G401.6 (cell line): ENCODE data around the gene VWF.

Experiments used
- FAIRE-seq: peaks from 2 replicates; lab custom pipeline; 2012; peaks lifted over from hg19 to GRCh38; lab: Jason Lieb, UNC

Gene VWF

DNA sequence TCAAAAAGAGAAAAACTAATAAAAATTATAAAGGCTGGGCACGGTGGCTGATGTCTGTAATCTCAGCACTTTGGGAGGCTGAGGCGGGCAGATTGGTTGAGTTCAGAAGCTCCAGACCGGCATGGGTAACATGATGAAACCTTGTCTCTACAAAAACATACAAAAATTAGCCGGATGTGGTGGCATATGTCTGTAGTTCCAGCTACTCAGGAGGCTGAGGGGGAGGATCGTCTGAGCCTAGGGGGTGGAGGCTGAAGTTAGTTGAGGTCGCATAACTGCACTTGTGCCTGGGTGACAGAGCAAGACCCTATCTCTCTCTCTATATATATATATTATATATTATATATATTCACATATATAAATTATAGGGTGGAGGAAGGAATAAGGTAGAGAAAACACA is 146.9 kb downstream of the VWF start:
- FAIRE-seq, result no peak

DNA sequence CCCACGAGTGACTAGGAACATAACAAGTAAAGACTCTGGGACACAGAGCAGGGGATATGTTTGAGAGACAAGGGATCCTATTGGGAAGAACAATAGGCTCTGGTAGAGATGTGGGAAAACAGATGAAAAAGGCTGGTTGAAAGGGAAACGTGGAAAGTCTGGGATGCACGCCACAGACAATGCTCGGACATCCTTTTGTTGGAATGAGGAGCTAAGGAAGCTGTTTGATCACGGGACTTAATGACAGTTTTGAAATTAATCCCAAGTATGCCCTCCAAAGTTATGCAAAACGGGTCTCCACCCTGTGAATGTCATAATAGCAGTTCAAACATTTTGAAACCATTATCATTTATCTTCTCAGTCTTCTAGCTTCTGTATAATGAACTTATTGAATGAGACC is 147.8 kb downstream of the VWF start:
- no peak for FAIRE-seq

DNA sequence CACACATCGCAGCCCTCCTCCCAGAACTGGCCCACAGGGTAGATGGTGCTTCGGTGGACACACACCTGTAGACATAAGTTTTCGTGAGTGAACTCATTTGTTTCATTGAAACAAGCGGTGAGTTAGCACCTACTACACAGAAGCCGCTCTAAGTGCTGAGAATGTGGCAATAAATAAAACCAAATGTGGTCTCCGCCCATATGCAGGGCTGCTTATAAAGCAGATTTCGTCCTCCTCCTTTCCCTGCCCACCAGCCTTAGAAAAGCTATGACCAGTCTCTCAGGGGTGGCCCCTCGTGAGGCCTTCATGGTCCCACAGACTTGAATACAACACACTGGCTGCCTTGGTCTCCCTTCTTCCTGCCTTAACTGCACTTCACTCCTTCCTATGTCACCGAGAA is 148.3 kb downstream of the VWF start:
- no peak for FAIRE-seq

DNA sequence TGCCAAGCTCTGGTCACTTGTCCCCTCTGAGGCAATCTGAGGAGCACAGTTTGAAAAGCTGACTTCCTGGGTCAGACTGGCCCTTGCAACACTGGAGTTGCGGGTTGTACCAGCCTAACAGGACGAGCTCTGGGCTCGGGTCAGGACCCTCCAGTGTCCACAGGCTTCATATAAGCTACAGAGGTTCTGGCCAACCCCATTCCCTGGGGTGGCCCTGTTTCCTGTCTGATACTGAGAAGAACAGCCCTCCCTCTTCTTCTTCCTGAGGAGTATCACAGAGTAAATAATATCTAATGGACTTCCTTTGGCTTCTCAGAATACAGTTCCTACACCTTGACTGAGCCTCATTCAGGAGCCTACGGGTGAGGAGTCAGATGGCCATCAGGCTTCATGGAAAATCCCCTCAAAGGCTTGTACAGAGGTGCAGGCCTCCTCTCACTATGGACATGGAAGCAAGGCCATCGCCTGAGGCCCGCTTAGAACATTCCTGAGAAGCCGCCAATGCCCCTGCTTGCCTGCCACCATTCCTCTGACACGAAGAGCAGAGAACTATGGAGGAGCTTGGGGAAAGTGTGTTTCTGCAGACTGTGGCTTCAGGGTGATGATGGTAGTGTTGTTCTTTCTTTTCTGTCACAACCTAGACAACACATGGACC is 150.9 kb downstream of the VWF start:
- FAIRE-seq, result no peak

DNA sequence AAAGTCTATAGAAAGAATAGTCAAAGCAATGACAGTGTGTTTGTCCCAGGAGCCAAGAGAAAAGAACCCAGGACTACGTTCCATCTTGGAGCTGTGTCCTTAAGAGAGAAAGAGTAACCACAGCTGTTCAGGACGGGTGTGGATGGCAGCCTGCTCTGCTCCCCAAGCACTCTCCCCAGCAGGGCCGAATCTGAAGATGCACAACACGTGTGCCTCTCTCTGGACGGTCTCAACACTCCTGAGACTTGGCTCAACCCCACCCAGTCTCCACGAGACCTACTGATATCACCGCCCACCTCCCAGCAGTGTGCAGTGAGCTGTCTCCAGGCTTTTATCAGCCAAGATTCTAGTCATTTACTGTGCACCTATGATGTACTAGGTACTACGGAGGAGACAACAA is 152.1 kb downstream of the VWF start:
- no peak for FAIRE-seq

DNA sequence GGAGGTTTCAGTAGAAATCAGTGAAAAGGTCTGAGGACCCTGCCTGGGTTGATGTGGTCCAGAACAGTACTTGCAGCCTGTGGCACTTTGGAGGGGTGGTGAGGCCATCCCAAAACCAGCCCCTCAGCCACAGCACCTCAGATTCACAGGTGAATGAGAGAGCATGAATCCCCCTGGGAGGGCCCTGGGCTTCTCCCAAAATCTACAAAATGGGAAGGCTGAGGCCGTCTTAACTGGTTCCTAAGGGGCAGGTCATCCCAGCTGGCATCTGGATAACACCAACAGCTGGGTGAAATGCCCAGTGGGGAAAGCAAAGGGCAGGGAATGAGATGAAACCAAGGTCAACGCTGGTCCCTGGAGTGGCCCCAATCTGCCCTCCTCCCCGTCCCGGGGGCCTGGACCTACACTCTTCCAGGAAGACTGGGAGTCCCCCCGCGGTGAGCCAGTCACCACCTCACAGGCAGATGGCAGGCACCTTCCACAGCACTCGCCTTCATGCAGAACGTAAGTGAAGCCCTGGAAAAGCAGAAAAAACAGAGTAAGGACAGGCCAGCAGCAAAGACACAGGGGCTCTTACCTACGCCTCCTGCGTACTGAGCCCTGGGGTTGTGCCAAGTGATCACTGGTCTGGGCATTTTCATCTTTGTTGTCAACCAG is 153.1 kb downstream of the VWF start:
- no peak for FAIRE-seq

DNA sequence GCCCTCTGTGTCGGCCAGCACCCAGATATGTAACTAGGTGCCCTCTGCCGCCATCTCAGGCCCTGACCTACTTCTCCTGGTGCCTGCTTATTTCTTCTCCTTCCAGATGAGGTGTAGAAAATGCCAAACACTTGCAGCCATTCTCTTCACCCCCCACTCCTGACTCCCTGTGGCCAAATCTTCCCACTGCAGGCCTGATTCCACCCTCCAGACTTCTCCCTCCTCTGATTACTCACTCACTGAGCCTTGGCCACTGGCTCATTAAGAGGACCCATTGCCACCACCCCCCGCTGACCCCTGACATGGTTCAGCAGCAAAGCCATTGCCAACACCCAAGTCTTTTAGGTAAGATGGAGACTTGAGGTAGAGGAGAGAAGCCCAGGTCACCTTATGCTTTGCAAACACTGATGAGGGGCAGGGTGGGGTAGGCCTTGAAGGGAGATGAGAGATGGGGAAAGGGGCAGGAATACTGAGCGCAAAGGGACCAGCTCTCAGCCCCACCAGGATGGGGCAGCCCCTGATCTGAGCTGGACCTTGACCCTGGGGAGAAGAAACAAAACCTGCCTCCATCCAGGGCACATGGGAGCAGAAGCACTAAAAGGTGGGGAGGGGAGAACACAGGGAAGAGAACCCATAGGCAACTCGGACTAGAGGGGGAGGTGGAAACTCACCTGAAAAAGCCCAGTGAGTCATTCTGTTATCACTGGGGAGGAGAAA is 154.3 kb downstream of the VWF start:
- FAIRE-seq, result no peak

DNA sequence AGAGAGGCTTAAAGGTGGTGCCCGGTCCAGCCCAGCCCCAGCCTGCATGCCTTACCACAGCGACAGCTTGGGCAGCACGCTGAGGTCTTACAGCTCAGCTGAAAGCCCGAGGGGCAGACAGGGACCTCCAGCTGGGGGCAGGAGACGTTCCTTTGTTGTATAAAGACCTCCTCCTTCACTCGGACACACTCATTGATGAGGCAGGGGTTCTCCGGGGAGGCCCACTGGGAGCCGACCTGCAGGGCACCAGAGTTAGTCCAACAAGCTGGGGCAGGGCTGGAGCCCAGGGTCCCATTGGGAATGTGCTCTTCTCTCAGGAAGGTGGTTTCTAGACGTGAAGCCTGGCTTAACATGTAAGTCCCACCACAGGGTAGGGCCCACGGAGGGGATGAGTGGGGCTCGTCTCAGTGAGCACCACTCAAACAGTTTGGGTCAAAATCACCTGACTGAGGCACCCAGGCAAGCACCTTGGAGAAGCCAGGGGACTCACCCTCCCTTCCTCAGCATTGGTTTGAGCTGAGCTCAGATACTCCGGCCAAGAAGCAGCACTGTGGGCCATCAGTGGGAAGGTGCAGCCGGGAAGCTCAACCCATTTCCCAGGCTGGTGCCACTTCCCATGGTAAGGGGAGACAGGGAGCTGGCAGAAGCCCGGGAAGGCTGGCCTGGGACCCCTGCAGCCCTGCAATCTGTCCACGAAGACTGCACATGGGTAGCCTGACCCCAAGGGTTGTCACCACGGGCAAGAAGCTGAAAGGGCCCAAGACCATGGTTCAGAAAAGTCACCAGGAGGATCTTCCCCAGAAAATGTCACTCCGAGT is 155.1 kb downstream of the VWF start:
- FAIRE-seq, result no peak

DNA sequence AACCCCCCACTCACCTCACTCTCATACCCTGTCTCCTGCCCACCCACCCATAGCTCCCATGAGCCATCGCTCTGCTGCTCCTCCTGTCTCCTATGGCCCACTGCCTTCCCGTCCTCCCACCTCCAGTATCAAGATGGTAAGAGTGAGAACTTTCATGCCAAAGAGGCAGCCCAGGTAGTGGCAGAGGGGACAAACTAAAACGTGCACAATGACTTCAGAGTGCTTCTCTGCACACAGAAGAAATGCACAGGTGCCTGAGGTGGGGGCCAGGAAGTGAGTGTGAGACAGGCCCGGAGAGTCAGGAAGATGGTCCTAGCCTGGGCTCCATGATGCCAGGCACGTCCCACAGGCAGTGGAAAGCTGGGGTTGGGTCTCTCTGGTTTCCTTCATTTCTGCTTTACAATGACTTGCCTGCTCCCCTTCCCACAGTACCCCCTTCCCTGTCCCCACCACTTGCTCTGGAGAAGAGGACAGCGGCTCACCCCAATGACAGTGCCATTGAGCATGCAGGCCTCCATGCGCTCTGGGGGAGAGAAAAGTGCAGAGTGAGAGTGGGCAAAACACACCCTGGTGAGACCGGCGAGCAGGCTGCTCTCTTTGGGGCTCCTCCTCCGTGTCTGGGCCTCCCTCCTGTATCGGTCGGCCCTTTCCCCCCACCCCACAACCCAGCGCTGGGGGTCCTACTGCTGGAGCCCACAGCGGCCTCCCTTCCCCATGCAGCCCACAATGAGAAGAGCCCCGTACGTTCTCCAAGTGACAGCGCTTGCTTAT is 156.6 kb downstream of the VWF start:
- FAIRE-seq, result no peak

DNA sequence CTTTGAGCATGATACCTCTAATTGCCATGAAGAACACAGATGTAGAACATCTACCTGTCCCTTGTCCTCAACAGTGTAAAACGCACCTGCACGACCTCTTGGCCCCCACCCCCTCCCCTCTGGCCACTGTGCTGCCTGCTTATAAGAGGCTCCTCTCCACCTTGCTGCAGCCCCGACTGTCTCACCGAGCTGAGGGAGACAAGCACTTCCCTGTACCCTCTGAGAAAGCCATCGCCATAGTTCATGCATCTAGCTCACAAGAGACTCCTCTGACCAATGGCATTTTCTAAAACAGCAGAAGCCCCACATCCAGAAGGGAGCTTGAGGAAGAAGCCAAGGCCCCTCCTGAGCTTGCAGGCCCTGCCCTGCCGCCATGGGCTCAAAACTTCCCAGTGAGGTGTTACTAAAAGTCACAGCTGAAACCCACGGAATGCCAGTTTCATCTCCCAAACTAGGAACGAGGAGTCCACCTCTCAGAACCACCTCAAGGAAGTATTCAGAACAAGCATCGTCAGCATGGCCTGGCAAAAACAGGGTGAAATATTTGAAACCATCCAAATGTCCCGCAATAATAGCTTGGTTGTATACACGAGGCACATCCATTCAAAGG is 157.9 kb downstream of the VWF start:
- no peak for FAIRE-seq

DNA sequence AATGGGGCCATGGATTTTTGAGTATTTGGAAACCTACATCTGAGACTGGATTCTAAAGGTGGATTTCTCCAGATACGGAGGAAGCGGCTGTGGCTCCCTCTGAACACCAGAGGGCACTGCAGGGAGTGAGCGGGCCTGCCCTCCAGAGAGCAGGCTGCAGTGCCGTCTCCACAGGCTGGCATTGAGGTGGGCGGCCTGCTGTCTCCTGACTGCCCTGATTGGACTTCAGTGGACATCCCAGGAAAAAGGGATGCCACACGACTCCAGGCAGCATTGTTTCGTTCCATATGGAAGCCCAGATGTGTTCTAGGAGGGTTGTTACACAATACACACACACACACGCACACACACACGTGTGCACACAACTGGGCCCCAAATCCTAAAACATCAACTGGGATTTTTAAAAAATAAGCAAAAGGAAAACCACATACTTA is 158.5 kb downstream of the VWF start:
- no peak for FAIRE-seq

DNA sequence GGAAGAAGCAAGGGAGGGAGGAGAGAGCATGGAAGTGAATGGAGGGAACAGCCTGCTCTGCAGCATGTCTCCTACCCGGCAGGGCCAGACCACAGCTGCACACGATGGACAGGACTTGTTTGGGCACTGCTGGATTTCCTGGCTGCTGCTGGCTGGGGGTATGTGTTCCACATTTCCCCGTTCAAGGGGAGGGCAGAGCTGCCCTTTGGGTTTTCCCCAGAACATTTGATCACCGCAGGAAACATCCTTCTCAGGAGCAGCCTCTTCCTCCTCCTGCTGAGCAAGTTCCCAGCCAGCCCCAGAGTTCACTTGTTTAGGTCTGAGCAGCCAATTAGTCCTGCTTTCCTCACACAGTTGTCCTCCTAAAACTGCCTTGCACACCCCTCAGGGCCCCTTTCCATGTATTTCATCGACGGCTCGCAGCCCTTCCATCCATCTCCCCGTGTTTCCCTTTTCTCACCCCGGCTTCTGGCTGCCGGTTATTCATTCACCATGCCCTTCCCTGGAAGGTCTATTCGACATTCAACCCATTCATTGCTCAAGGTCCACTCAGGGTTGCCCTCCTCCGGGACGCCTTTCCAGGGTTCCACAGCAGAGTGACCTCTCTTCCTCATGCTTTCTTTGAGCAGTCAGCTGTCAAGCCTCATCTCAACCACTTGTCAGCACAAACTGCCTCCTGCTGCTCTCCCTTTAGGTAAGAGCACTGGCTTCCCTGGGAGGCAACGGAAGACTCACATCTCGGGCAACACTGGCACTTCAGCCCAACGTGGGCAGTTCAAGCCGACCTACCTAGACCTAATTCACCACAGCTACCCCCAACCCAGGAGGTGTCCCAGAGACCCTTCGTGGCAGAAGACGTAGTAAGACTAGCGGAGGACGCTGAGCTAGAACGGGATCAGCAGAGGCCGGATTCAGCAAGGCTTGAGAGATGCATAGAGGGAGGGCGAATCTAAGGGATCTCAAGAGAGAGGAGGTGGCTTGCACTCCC is 159.3 kb downstream of the VWF start:
- no peak for FAIRE-seq

DNA sequence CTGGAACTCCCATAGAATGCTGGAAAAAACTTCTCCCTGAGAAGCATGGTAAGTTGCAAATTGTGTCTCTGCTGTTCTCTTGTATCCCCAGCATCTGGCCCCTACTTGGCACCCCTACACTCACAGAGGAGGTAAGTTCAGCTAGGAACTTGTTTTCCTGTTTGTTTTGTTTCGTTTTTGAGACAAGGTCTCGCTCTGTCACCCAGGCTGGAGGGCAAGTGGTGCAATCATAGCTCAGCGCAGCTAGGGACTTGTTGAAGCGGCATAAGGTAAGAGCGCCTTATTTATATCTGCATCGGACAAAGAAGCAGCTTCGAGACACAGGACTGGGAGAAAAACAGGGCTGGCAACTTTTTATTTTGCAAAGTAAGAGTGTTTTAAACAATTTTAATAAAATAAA is 161.0 kb downstream of the VWF start:
- no peak for FAIRE-seq

DNA sequence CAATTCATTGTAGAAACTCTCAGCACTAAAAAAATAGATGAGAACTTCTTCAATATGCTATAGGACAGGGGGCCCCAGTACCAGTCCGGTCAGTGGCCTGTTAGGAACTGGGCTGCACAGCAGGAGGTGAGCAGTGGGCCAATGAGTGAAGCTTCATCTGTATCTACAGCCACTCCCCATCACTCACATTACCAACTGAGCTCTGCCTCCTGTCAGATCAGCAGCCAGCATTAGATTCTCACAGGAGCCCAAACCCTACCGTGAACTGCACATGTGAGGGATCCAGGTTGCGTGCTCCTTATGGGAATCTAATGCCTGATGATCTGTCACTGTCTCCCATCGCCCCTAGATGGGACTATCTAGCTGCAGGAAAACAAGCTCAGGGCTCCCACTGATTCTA is 163.7 kb downstream of the VWF start:
- FAIRE-seq, result no peak

DNA sequence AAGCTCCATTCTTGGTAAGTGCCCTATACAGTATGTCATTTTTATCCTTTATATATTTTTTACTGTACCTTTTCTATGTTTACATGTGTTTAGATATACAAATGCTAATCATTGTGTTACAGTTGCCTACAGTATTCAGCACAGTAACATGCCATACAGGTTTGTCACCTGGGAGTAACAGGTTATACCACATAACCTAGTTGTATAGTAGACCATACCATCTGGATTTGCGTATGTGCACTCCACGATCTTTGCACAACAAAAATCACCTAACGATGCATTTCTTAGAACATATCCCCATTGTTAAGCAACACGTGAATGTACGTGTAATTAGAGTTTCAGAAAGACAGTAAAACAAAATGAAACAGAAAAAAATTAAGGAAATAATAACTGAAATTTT is 167.5 kb downstream of the VWF start:
- FAIRE-seq, result no peak

DNA sequence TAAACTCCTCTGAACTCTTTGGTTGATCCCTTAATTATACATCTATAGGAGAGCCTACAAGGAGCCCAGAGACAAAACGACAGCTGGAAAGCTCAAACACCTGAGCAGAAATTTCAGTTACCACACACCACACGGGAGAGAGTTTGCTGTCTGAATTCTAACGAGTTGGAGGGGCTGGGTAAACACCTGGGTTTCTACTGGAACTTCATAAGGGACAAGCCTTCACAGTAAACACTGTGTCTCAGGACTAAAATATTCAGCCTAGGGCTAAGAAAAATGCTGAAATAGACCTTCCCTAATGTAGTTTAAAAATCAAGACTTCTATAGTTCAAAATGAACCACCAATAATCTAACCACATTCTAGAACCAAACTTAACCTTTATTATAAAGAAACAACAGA is 169.8 kb downstream of the VWF start:
- no peak for FAIRE-seq

DNA sequence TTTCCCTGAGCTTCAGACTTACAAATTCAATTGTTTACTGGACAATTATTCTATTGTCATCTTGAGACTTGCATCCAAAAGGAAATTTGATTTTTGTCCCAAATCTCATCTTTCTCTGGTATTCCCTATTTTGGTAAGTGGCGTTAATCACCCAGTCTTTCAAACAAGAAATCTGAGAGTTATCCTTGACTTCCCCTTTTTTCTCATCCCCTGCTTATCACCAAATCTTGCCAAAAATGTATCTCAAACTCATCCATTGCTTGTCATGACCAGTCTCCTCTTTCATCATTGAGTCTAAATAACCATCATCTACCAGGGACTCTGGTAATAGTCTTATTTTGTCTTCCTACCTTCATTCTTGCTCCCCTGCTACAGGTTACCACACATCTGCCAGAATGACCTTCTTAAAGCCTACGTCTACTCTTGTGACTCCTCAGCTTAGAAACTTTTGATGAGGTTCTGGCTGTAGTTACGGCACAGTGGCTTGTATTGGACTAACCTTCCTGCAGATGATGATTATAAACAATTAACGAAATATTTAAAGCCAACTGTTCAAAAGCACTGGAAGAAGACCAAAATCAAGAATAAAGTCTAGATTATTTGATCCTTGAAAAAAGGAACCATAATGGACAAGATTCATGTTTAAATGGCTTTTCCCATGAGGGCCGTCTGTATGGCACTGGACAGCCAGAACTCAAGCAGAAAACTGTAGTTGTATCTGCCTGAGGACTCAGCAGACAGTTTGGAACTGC is 170.5 kb downstream of the VWF start:
- no peak for FAIRE-seq

DNA sequence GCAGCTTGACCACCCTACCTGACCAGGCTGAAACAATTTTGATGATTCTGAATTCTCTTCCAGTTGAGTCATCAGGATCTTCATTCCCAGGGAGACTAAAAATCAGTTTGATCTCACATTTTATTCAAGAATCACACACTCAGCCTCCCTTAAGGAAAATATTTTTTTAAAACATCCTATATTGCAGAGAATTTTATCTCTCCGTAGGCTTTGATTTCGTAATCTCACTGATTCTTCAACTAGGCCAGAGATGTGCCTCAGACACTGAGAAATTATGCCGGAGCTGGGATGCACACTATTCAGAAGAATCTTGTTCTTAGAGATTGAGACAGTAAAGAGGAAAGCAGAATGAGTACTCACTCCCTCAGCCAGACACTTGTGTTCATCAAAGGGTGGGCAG is 172.4 kb downstream of the VWF start:
- FAIRE-seq, result no peak

DNA sequence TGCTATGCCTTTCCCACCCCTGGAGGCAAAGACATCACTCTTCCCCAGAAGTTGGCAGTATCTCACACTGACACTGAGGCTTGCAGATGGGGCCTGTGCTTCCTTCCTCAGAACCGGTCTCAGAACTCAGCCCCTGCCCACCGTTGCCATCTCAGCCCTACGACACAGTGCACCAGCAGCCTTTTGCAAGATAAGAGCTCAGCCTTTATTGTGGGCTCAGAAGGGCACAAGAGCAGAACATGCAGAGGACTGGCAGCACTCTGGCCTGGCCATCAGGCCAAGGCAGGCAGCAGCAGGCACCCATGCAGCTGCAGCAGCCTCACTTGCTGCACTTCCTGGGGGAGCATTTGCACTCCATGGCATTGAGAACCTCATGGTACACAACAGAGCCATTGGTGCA is 175.8 kb downstream of the VWF start:
- no peak for FAIRE-seq

DNA sequence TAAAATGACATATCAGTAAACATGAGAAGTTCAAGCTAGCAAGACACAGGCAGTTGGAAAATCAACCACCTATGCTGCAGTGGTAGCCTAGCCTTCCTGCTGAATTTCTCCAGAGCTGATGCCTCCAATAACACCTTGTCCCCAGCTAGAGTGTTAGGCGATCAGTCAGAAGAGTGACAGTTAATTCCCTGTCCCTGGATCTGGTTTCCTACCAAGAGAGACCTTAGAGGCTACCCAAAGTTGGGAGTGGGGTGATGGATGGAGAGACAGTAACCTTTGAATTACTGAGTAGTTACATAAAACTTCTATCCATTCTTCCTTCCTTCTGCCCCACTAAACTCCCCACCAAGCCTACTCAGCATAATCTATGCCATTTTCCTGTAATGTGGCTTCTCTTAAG is 177.5 kb downstream of the VWF start:
- FAIRE-seq, result no peak
